Adrenal gland (tissue), 5 donors: Measurements from ENCODE around the gene DPP10.

ENCODE experiments used
- POLR2A ChIP-seq, 2 donors: fragments of 450-650 bp; IDR thresholded peaks; one replicate each; pipeline ENCODE4 v1.6.1; 2017; ENCODE audit warnings: antibody characterized with exemption in 2 of 2, mild to moderate bottlenecking in 2 of 2, moderate library complexity in 1 of 2
- TF ChIP-seq, protein P1 (sequence below), 6 experiments: fragments of 450-650 bp in 4 of 6; fragments of 200-600 bp in 2 of 6; sonication (generic) in 1 of 6; IDR thresholded peaks; 1 replicate in 5 of 6; 2 replicates in 1 of 6; pipeline versions ENCODE4 v1.5.1 to v1.8.0; 2016 to 2021; ENCODE audit warnings: antibody characterized with exemption in 6 of 6, mild to moderate bottlenecking in 2 of 6, moderate library complexity in 1 of 6
- donor health status: DM: no; HTN: no; CAD: no.

DNA sequence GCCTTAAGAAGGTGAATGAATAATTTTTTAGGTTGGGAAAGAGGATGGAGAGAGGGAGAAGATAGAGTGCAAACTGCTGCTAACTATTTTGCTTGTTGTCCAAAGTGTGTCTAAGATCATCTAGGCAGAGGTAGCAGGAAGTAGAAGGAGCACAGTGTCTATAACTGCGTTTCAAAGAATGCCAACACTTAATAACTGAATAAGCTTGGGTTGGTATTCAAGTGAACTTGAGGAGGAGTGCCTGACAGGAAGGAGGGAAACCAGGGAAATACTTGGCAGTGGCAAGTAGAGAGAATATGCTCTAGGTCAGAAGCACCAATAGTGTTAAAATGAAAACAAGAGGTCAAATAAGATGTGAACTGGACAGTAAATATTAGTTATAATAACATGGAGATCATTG lies 155.9 kb downstream of the DPP10 start:
- TF ChIP-seq, protein P1, sequence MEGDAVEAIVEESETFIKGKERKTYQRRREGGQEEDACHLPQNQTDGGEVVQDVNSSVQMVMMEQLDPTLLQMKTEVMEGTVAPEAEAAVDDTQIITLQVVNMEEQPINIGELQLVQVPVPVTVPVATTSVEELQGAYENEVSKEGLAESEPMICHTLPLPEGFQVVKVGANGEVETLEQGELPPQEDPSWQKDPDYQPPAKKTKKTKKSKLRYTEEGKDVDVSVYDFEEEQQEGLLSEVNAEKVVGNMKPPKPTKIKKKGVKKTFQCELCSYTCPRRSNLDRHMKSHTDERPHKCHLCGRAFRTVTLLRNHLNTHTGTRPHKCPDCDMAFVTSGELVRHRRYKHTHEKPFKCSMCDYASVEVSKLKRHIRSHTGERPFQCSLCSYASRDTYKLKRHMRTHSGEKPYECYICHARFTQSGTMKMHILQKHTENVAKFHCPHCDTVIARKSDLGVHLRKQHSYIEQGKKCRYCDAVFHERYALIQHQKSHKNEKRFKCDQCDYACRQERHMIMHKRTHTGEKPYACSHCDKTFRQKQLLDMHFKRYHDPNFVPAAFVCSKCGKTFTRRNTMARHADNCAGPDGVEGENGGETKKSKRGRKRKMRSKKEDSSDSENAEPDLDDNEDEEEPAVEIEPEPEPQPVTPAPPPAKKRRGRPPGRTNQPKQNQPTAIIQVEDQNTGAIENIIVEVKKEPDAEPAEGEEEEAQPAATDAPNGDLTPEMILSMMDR (IDR thresholded peaks at IDR 0.05): no peak
- TF ChIP-seq POLR2A (IDR thresholded peaks at IDR 0.05): no peak
